ENCODE results near the gene LMBRD2.
"Not testable (repeated sequence)": the region's sequence is repeated elsewhere in the genome, so short reads cannot be mapped to it uniquely, and the experiment has no call there.

LMBRD2 gene

DNA sequence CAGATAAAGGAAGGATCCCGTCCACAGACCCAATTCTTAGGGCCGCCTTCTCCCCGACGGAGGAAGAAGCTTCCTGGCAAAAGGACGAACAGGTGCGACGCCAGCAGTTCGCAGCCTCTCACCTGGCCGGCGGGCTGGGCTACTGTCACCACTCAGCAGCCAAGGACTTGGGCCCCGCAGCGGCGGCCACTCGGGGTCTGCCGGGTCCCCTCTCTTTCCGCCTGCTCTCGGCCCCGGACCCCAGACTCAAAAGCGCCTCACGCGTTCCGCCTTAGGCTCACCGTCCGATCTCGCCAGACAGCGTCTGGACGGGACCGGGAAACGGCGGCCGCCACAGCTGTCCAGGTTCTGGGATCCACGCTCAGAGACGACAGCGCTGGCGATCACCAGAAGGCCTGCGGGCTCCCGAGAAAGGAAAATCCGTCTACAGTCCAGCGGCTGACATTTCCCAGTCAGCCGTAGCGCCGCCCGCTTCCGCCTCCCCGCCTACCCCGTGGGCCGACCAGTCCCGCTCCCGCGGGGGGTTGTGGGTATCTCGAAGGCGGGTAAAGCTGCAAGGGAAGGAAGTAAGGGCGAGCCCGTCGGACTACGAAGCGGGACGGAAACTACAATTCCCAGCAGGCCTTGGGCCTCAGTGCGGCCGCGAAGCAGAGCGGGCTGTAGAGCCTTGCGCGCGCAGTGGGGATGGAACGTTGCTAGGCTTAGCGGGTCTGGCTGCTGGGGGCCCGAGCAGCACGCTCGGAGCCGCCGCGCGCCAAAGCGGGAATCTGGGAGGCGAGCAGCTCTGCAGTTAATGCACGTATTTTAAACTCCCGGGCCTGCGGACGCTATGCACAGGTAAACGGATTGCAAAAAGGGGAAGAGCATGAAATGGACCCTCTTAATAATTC is at the start of gene LMBRD2, which contains the start of gene SKP2:
TSS of gene LMBRD2 (minus strand) at position 454 of the 890 bp plus-strand sequence. CDS start 8,538 bp downstream, outside the sequence.
TSS of gene SKP2 (plus strand) at position 678 of the 890 bp plus-strand sequence. CDS start at position 830, 152 bp downstream.
- no peaks in the 10 kb centered on the region for H3K9me3 ChIP-seq (ENCODE audit: control insufficient read depth in 2 of 2, low read length in 2 of 2)
- H3K9ac ChIP-seq (ENCODE audit: low read length in 2 of 2) = peak within 1 kb of the TSS; percentile 84 to 85
- H3K4me3 ChIP-seq (ENCODE audit: low read length in 2 of 2) = peak within 1 kb of the TSS; percentile 64 to 93
- peaks cover 14% of the 10 kb centered on the region for H3K4me1 ChIP-seq (ENCODE audit: control insufficient read depth, insufficient read depth, low read length)
- no peaks in the 10 kb centered on the region for H3K27me3 ChIP-seq (ENCODE audit: control insufficient read depth in 1 of 2, insufficient read depth in 2 of 2, low read length in 2 of 2)
- H3K27ac ChIP-seq (ENCODE audit: low read length) = peak within 1 kb of the TSS; percentile 38
- peaks cover 3 to 6% of the 10 kb centered on the region in 2 donors for H3K36me3 ChIP-seq (ENCODE audit: control insufficient read depth in 2 of 2, insufficient read depth in 2 of 2, low read length in 2 of 2)

DNA sequence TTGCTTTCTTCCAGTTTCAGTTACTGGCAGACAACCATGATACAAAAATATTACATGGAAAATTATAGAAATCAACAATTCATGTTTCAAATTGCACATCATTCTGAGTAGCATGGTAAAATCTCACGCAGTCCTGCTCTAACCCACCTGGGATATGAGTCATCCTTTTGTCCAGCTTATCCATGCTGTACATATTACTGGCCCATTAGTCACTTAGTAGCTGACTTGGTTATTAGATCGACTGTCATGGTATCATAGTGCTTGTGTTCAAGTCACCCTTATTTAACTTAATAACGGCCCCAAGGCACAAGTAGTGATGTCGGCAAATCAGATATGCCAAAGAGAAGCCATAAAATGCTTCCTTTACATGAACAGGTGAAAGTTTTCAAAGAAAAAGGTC is 48.8 kb upstream of the LMBRD2 start:
- Histone ChIP-seq H3K4me1 (ENCODE audit: control insufficient read depth, insufficient read depth, low read length) (no peaks in the 10 kb centered on the region), H3K27me3 (ENCODE audit: control insufficient read depth in 1 of 2, insufficient read depth in 2 of 2, low read length in 2 of 2) (no peaks in the 10 kb centered on the region), H3K9ac (ENCODE audit: low read length in 2 of 2) (no peak overlapping the region), H3K4me3 (ENCODE audit: low read length in 2 of 2) (no peak overlapping the region), H3K27ac (ENCODE audit: low read length) (no peak overlapping the region), H3K36me3 (ENCODE audit: control insufficient read depth in 2 of 2, insufficient read depth in 2 of 2, low read length in 2 of 2) (peaks cover 7 to 40% of the 10 kb centered on the region in 2 donors), H3K9me3 (ENCODE audit: control insufficient read depth in 2 of 2, low read length in 2 of 2) (no peaks in the 10 kb centered on the region)

DNA sequence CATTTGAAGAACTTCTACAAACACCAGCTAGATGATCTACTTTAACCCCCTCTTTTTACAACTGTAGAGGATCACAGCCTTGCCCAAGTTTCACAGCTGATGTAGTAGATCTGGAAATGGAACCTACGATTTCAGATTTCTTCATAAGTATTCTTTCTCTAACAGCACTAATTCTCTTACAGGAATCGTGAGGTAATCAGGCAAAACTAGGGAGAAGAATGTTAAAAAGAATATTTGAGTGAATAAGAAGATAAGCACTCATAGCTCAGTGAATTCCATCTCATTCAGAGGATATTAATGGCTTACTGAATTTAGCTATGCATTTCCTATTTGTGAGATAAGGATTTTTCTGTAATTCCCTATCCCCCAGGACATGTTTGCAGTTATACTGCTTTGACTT is 47.9 kb upstream of the LMBRD2 start:
- Histone ChIP-seq H3K4me3 (ENCODE audit: low read length in 2 of 2) (no peak overlapping the region), H3K36me3 (ENCODE audit: control insufficient read depth in 2 of 2, insufficient read depth in 2 of 2, low read length in 2 of 2) (peaks cover 5 to 41% of the 10 kb centered on the region in 2 donors)

DNA sequence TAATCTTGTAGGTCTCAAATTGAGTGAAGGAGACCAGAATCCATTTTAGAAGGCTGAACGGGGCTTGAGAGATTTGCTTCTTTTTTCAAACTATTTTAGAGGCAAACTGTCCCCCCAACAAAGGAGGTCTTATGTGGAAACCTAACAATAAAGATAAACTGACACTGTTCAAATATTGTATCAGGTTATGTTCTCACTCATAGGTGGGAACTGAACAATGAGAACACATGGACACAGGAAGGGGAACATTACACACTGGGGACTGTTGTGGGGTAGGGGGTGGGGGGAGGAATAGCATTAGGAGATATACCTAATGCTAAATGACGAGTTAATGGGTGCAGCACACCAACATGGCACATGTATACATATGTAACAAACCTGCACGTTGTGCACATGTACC is 47.1 kb upstream of the LMBRD2 start:
- H3K36me3 ChIP-seq (ENCODE audit: control insufficient read depth in 2 of 2, insufficient read depth in 2 of 2, low read length in 2 of 2) = peaks cover 5 to 41% of the 10 kb centered on the region in 2 donors
- not testable (repeated sequence) for H3K9me3 ChIP-seq (ENCODE audit: control insufficient read depth in 2 of 2, low read length in 2 of 2); H3K4me1 ChIP-seq (ENCODE audit: control insufficient read depth, insufficient read depth, low read length); H3K9ac ChIP-seq (ENCODE audit: low read length in 2 of 2); H3K27ac ChIP-seq (ENCODE audit: low read length); H3K27me3 ChIP-seq (ENCODE audit: control insufficient read depth in 1 of 2, insufficient read depth in 2 of 2, low read length in 2 of 2); H3K4me3 ChIP-seq (ENCODE audit: low read length in 2 of 2)

More for the DNA sequence above, 47.9 kb upstream of the LMBRD2 start:
- Histone ChIP-seq H3K9ac (ENCODE audit: low read length in 2 of 2) (no peak overlapping the region), H3K4me1 (ENCODE audit: control insufficient read depth, insufficient read depth, low read length) (no peaks in the 10 kb centered on the region), H3K9me3 (ENCODE audit: control insufficient read depth in 2 of 2, low read length in 2 of 2) (no peaks in the 10 kb centered on the region), H3K27me3 (ENCODE audit: control insufficient read depth in 1 of 2, insufficient read depth in 2 of 2, low read length in 2 of 2) (no peaks in the 10 kb centered on the region), H3K27ac (ENCODE audit: low read length) (no peak overlapping the region)

DNA sequence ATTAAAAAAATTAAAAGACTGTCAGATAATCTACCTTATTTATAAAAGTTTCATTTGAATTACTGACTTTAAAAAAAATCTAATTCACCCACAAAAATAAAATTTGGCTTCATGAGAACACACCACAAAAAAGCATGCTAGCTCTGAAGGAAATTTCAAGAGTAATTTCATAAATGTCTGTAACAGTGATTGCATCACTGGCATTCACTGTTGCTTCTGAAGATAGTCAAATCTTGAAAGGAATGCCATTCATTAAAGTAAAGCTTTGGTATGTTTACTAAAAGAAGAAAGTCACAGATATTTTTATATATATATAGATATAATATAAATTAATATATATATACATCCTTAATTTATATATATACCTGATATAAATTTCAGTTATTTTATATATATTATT is 46.6 kb upstream of the LMBRD2 start:
- Histone ChIP-seq H3K4me1 (ENCODE audit: control insufficient read depth, insufficient read depth, low read length) (no peaks in the 10 kb centered on the region), H3K9ac (ENCODE audit: low read length in 2 of 2) (no peak overlapping the region), H3K36me3 (ENCODE audit: control insufficient read depth in 2 of 2, insufficient read depth in 2 of 2, low read length in 2 of 2) (peaks cover 5 to 37% of the 10 kb centered on the region in 2 donors), H3K27me3 (ENCODE audit: control insufficient read depth in 1 of 2, insufficient read depth in 2 of 2, low read length in 2 of 2) (no peaks in the 10 kb centered on the region), H3K4me3 (ENCODE audit: low read length in 2 of 2) (no peak overlapping the region), H3K9me3 (ENCODE audit: control insufficient read depth in 2 of 2, low read length in 2 of 2) (no peaks in the 10 kb centered on the region), H3K27ac (ENCODE audit: low read length) (no peak overlapping the region)

DNA sequence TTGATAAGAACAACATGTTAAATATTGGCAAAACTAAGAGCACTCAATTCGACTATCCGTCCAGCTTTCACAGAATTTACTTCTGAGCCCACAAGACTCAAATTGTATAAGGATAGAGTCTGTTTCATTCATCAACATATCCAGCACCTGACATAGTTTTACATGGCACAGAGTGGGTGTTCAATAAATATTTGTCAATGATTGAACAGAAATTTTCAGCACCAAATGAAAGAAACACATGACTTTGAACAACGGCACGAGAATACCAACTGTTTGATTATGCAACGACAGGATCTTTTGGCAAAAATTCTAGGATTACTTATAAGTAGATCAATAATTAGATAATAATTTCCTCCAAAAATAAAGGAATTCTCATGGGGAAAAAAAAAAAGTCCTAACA is 42.1 kb upstream of the LMBRD2 start:
- Histone ChIP-seq H3K4me3 (ENCODE audit: low read length in 2 of 2) (no peak overlapping the region), H3K27me3 (ENCODE audit: control insufficient read depth in 1 of 2, insufficient read depth in 2 of 2, low read length in 2 of 2) (no peaks in the 10 kb centered on the region), H3K36me3 (ENCODE audit: control insufficient read depth in 2 of 2, insufficient read depth in 2 of 2, low read length in 2 of 2) (peaks cover 9 to 26% of the 10 kb centered on the region in 2 donors), H3K9me3 (ENCODE audit: control insufficient read depth in 2 of 2, low read length in 2 of 2) (no peaks in the 10 kb centered on the region), H3K9ac (ENCODE audit: low read length in 2 of 2) (no peak overlapping the region), H3K27ac (ENCODE audit: low read length) (no peak overlapping the region), H3K4me1 (ENCODE audit: control insufficient read depth, insufficient read depth, low read length) (no peaks in the 10 kb centered on the region)

DNA sequence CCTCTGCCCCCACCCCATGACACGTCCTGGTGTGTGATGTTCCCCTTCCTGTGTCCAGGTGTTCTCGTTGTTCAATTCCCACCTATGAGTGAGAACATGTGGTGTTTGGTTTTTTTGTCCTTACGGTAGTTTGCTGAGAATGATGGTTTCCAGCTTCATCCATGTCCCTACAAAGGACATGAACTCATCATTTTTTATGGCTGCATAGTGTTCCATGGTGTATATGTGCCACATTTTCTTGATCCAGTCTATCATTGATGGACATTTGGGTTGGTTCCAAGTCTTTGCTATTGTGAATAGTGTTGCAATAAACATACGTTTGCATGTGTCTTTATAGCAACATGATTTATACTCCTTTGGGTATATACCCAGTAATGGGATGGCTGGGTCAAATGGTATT is 32.7 kb upstream of the LMBRD2 start:
- not testable (repeated sequence) for H3K27ac ChIP-seq (ENCODE audit: low read length); H3K4me1 ChIP-seq (ENCODE audit: control insufficient read depth, insufficient read depth, low read length); H3K27me3 ChIP-seq (ENCODE audit: control insufficient read depth in 1 of 2, insufficient read depth in 2 of 2, low read length in 2 of 2); H3K4me3 ChIP-seq (ENCODE audit: low read length in 2 of 2); H3K9ac ChIP-seq (ENCODE audit: low read length in 2 of 2); H3K9me3 ChIP-seq (ENCODE audit: control insufficient read depth in 2 of 2, low read length in 2 of 2)
- H3K36me3 ChIP-seq (ENCODE audit: control insufficient read depth in 2 of 2, insufficient read depth in 2 of 2, low read length in 2 of 2) = peaks cover 2 to 16% of the 10 kb centered on the region in 2 donors

DNA sequence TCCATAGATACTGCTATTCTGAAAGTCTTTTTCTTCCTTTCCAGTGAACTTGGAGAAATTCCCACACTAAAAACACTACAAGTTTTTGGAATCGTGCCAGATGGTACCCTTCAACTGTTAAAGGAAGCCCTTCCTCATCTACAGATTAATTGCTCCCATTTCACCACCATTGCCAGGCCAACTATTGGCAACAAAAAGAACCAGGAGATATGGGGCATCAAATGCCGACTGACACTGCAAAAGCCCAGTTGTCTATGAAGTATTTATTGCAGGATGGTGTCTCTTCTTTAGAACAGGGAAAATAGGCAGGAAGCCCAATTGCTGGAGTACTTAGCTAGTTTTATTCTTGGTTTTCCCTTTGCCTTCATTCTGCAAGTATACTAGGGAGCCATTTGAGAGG is 30.1 kb upstream of the LMBRD2 start:
- Histone ChIP-seq H3K9ac (ENCODE audit: low read length in 2 of 2) (no peak overlapping the region), H3K4me1 (ENCODE audit: control insufficient read depth, insufficient read depth, low read length) (no peaks in the 10 kb centered on the region)

DNA sequence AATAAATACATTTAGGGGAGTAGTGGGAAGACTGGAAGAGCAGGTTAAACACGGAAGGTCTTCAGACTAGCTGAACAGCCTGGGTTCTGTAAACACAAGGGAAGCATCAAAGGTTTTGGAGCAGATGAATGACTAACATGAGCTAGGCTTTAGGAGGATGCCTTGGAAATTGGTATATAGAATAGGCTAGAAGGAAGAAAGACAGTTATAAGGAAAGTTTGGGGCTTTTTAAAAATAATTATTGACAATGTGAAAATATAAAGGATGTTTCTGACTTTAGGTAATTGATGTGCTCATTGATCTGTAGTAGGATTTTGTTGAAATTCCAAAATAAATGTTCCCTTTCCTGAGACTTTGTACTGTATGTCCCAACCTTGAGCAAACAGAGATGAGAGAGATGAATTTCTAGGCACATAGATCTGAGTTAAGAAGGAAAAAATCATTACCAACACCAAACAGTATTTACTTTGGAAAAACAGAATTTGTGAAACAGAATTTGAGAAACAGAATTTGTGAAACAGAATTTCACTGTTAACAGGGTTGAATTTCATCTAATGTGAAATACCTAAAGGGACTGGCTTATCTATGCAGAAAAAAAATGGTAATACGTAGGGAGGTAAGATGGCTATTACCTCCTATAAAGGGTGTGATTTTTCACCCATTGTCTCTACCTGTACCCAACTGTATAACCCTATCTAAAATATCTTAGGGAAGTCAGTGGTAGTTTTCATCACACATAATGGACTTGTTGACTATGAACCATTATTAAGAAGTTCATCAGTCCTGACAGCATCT is 29.1 kb upstream of the LMBRD2 start:
- no peak overlapping the region for H3K9ac ChIP-seq (ENCODE audit: low read length in 2 of 2)
- no peak overlapping the region for H3K27ac ChIP-seq (ENCODE audit: low read length)
- peaks cover 8 to 25% of the 10 kb centered on the region in 2 donors for H3K36me3 ChIP-seq (ENCODE audit: control insufficient read depth in 2 of 2, insufficient read depth in 2 of 2, low read length in 2 of 2)

More for the DNA sequence above, 30.1 kb upstream of the LMBRD2 start:
- no peaks in the 10 kb centered on the region for H3K27me3 ChIP-seq (ENCODE audit: control insufficient read depth in 1 of 2, insufficient read depth in 2 of 2, low read length in 2 of 2)
- H3K4me3 ChIP-seq (ENCODE audit: low read length in 2 of 2) = no peak overlapping the region
- H3K9me3 ChIP-seq (ENCODE audit: control insufficient read depth in 2 of 2, low read length in 2 of 2) = no peaks in the 10 kb centered on the region
- no peak overlapping the region for H3K27ac ChIP-seq (ENCODE audit: low read length)
- H3K36me3 ChIP-seq (ENCODE audit: control insufficient read depth in 2 of 2, insufficient read depth in 2 of 2, low read length in 2 of 2) = peaks cover 8 to 25% of the 10 kb centered on the region in 2 donors

DNA sequence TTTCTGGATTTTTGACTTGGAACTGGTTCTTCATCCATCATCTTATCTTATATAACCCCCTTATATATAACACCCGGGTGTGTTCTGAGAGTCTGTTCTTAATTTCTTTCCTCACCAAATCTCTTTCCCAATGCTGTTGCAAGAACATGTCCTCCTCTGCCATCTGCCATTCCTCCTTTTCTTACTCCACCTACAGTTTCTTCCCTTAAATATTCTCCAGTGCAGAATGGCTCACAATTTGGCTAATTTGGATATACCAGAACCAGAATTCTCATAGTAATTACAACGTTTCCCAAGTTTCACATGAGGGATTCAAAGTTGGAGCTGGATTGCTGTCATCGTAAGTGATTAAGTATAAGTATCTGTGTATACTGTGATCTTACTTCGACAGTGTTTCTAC is 28.3 kb upstream of the LMBRD2 start:
- H3K9me3 ChIP-seq (ENCODE audit: control insufficient read depth in 2 of 2, low read length in 2 of 2) = no peaks in the 10 kb centered on the region
- no peaks in the 10 kb centered on the region for H3K27me3 ChIP-seq (ENCODE audit: control insufficient read depth in 1 of 2, insufficient read depth in 2 of 2, low read length in 2 of 2)
- peaks cover 8 to 25% of the 10 kb centered on the region in 2 donors for H3K36me3 ChIP-seq (ENCODE audit: control insufficient read depth in 2 of 2, insufficient read depth in 2 of 2, low read length in 2 of 2)
- H3K4me3 ChIP-seq (ENCODE audit: low read length in 2 of 2) = no peak overlapping the region
- no peak overlapping the region for H3K27ac ChIP-seq (ENCODE audit: low read length)
- no peak overlapping the region for H3K9ac ChIP-seq (ENCODE audit: low read length in 2 of 2)
- no peaks in the 10 kb centered on the region for H3K4me1 ChIP-seq (ENCODE audit: control insufficient read depth, insufficient read depth, low read length)

More for the DNA sequence above, 29.1 kb upstream of the LMBRD2 start:
- no peaks in the 10 kb centered on the region for H3K9me3 ChIP-seq (ENCODE audit: control insufficient read depth in 2 of 2, low read length in 2 of 2)
- H3K4me3 ChIP-seq (ENCODE audit: low read length in 2 of 2) = no peak overlapping the region
- no peaks in the 10 kb centered on the region for H3K27me3 ChIP-seq (ENCODE audit: control insufficient read depth in 1 of 2, insufficient read depth in 2 of 2, low read length in 2 of 2)
- H3K4me1 ChIP-seq (ENCODE audit: control insufficient read depth, insufficient read depth, low read length) = no peaks in the 10 kb centered on the region
